GM12891 (cell line): Measurements from ENCODE around the gene RBM11.

ENCODE experiments used
- PAX5 ChIP-seq: IDR thresholded peaks from 2 replicates; pipeline ENCODE4 v1.6.1; 2011; ENCODE audit warnings: low read length, moderate library complexity, mild to moderate bottlenecking; ENCODE audit not compliant: insufficient read depth, severe bottlenecking
- POLR2A ChIP-seq: IDR thresholded peaks from 2 replicates; pipeline ENCODE4 v1.6.1; 2011; ENCODE audit warnings: low read depth, low read length, control low read depth
- POLR2AphosphoS5 ChIP-seq: IDR thresholded peaks from 2 replicates; pipeline ENCODE4 v1.6.1; 2011; ENCODE audit warnings: low read depth, low read length, control low read depth
- SPI1 ChIP-seq: IDR thresholded peaks from 2 replicates; pipeline ENCODE4 v1.6.1; 2011; ENCODE audit warnings: low read depth, low read length, control low read depth
- TAF1 ChIP-seq: IDR thresholded peaks from 2 replicates; pipeline ENCODE4 v1.6.1; 2011; ENCODE audit warnings: low read depth, low read length, control low read depth

DNA sequence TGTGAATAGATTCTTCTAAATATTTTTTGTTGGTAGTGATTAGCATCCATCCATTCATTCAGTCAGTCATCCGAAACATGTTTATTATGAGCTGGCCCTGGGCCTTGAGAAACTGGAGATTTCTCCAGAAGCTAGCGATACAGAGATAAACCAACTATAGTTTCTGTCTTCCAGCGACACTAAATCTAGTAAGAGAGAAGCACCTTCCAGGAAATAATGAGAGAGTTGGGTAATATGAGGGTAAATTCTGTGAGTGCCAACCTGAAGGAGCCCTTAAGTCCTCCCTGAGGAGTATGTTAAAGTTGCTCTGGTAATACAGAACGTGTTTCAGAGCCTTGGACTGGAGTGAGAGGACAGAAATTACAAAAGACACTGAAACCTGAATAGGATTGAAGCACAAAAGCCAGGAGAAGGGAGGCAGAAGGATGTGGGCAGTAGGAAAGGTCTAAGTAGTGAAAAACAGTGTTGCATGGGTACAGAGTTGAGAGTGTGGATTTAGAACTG is 59.8 kb downstream of the RBM11 start:
- TF ChIP-seq POLR2A (no peak), TAF1 (no peak), POLR2AphosphoS5 (no peak), PAX5 (no peak), SPI1 (no peak)
